AG04449 (cell line): ENCODE results near the gene CHAC2.

Experiments used
- CTCF ChIA-PET: fragments of 350-600 bp; formaldehyde crosslinking; extraction: SDS; loops from one replicate; lab custom pipeline; 2021; ENCODE audit warnings: antibody characterized with exemption; lab: Yijun Ruan, JAX
- POLR2A ChIA-PET: fragments of 400-600, 350-600 bp; formaldehyde crosslinking; extraction: SDS; loops from one replicate; lab custom pipeline; 2020; ENCODE audit warnings: antibody characterized with exemption, inconsistent platforms; lab: Yijun Ruan, JAX
- DNase-seq: peaks from one replicate; pipeline ENCODE4 v3.0.0-alpha.2; 2010; ENCODE audit warnings: low read depth, low spot score
- H3K4me3 ChIP-seq: 2 replicates; pipeline ENCODE4 v1.5.1; 2011; ENCODE audit warnings: low read depth, mild to moderate bottlenecking, control low read depth, low read length
- CTCF ChIP-seq: IDR thresholded peaks from one replicate; pipeline ENCODE4 v1.5.1; 2011; ENCODE audit warnings: mild to moderate bottlenecking, moderate library complexity, low read length, control low read depth, inconsistent platforms; ENCODE audit not compliant: insufficient read depth; ENCODE audit errors: missing control alignments

Gene CHAC2

GRCh38 chr2:53769318-53769945 lies 1.8 kb downstream of the CHAC2 start:
- CTCF ChIA-PET = interaction anchor here (1.0 kb wide), 1 partner anchor 17 kb away, joined by 3 read pairs; the partner anchor contains the start of genes ASB3 and ERLEC1
- no peak overlapping the region for H3K4me3 ChIP-seq
- DNase-seq = no peak
- POLR2A ChIA-PET = no interaction called here
- no peak for TF ChIP-seq CTCF

- ChIA-PET POLR2A (no interaction called here), CTCF (interaction anchor here (1.0 kb wide), 1 partner anchor 16 kb away, joined by 3 read pairs; the partner anchor contains the start of genes ASB3 and ERLEC1)
- TF ChIP-seq CTCF = no peak
- no peak overlapping the region for H3K4me3 ChIP-seq
- DNase-seq = no peak
These were observed 2.7 kb downstream of the CHAC2 start for GRCh38 chr2:53770264-53770663.

- POLR2A ChIA-PET = no interaction called here
- DNase-seq = no peak
- no peak overlapping the region for H3K4me3 ChIP-seq
- CTCF ChIA-PET = interaction anchor here (2.3 kb wide), 1 partner anchor 9 kb away, joined by 10 read pairs; the partner anchor contains the start of gene CHAC2
- no peak for TF ChIP-seq CTCF
These were observed 9.5 kb downstream of the CHAC2 start for GRCh38 chr2:53777134-53777533.

GRCh38 chr2:53778536-53779162 lies 11.0 kb downstream of the CHAC2 start:
- TF ChIP-seq CTCF = no peak
- POLR2A ChIA-PET = no interaction called here
- DNase-seq = no peak
- CTCF ChIA-PET = no interaction called here
- no peak overlapping the region for H3K4me3 ChIP-seq

GRCh38 chr2:53780056-53780455 lies 12.5 kb downstream of the CHAC2 start:
- CTCF ChIA-PET = no interaction called here
- no peak for TF ChIP-seq CTCF
- DNase-seq = no peak
- POLR2A ChIA-PET = no interaction called here
- no peak overlapping the region for H3K4me3 ChIP-seq

- no peak overlapping the region for H3K4me3 ChIP-seq
- DNase-seq = no peak
- ChIA-PET CTCF (no interaction called here), POLR2A (no interaction called here)
- no peak for TF ChIP-seq CTCF
These were observed 15.1 kb downstream of the CHAC2 start for GRCh38 chr2:53782676-53783075.
